Measurements from ENCODE around the gene RBM19.

DNA sequence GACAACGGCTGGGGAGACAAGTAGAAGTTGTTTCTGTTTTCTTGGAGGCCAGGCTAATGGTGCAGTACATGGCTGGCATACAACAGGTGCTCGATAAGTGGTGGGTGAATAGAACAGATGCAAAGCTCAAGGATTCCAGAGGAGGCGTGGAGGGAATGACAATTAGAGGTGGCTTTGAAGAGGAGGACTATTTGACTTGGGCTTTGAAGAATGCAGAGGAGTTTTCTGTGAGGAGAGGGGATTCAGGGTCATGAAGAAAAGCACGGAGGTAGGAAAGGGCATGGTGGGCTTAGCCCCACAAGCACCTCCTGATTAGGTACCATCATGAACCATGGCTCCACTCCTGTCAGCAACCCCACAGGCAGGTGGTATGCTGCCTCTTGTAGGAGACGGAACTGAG, 142.3 kb downstream of the RBM19 start:
- TF ChIP-seq POLR2A (IDR thresholded peaks at IDR 0.05): no peak
- TF ChIP-seq, protein P1, sequence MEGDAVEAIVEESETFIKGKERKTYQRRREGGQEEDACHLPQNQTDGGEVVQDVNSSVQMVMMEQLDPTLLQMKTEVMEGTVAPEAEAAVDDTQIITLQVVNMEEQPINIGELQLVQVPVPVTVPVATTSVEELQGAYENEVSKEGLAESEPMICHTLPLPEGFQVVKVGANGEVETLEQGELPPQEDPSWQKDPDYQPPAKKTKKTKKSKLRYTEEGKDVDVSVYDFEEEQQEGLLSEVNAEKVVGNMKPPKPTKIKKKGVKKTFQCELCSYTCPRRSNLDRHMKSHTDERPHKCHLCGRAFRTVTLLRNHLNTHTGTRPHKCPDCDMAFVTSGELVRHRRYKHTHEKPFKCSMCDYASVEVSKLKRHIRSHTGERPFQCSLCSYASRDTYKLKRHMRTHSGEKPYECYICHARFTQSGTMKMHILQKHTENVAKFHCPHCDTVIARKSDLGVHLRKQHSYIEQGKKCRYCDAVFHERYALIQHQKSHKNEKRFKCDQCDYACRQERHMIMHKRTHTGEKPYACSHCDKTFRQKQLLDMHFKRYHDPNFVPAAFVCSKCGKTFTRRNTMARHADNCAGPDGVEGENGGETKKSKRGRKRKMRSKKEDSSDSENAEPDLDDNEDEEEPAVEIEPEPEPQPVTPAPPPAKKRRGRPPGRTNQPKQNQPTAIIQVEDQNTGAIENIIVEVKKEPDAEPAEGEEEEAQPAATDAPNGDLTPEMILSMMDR (IDR thresholded peaks at IDR 0.05 in 8 of 11, conservative IDR thresholded peaks at IDR 0.05 in 3 of 11): no peak
